Immature natural killer cell (primary cell): ENCODE data around the gene KLF13. TPM values are rescaled to one million over a fixed set of nuclear protein-coding genes. Genes with fewer than 3 reads are reported as not detected.
A peak's percentile ranks its signal among the peaks of the same experiment; 100 is the strongest.

ENCODE experiments used
- DNase-seq, 3 donors: peaks; one replicate each; pipeline ENCODE4 v3.0.0; 2022; ENCODE audit warnings: mixed read lengths in 1 of 3
- H3K27ac Mint-ChIP-seq, 6 donors: one replicate each; pipeline ENCODE4 v1.8.0; 2020; ENCODE audit warnings: mixed read lengths in 6 of 6, mild to moderate bottlenecking in 5 of 6, inconsistent platforms in 4 of 6, moderate library complexity in 3 of 6
- H3K27me3 Mint-ChIP-seq, 3 donors: one replicate each; pipeline ENCODE4 v1.8.0; 2020 to 2021; ENCODE audit warnings: low read depth in 3 of 3, mild to moderate bottlenecking in 3 of 3, mixed read lengths in 3 of 3, moderate library complexity in 3 of 3, inconsistent platforms in 1 of 3
- H3K36me3 Mint-ChIP-seq, 3 donors: one replicate each; pipeline ENCODE4 v1.8.0; 2020; ENCODE audit warnings: mixed read lengths in 3 of 3, inconsistent platforms in 2 of 3, mild to moderate bottlenecking in 2 of 3
- H3K4me1 Mint-ChIP-seq, 2 donors: one replicate each; pipeline ENCODE4 v1.8.0; 2020; ENCODE audit warnings: inconsistent platforms in 2 of 2, mild to moderate bottlenecking in 2 of 2, mixed read lengths in 2 of 2, moderate library complexity in 1 of 2
- H3K4me3 Mint-ChIP-seq, 5 donors: one replicate each; pipeline ENCODE4 v1.8.0; 2020; ENCODE audit warnings: mild to moderate bottlenecking in 5 of 5, mixed read lengths in 5 of 5, inconsistent platforms in 3 of 5, moderate library complexity in 3 of 5
- H3K9me3 Mint-ChIP-seq, 6 donors: one replicate each; pipeline ENCODE4 v1.8.0; 2020; ENCODE audit warnings: mild to moderate bottlenecking in 6 of 6, mixed read lengths in 6 of 6, inconsistent platforms in 4 of 6, moderate library complexity in 3 of 6
- polyA plus RNA-seq, 3 donors: library from polyadenylated mRNA; unstranded; fragments of 300-500 nt; fragmentation: Illumina TruSeq; gene quantifications; one replicate each; pipeline ENCODE4 v1.2.3, GENCODE V29; 2021

The KLF13 gene
- polyA plus RNA-seq, 3 donors from 2014 or later, result 24.7 to 89.9 (median 47.2) TPM

DNA sequence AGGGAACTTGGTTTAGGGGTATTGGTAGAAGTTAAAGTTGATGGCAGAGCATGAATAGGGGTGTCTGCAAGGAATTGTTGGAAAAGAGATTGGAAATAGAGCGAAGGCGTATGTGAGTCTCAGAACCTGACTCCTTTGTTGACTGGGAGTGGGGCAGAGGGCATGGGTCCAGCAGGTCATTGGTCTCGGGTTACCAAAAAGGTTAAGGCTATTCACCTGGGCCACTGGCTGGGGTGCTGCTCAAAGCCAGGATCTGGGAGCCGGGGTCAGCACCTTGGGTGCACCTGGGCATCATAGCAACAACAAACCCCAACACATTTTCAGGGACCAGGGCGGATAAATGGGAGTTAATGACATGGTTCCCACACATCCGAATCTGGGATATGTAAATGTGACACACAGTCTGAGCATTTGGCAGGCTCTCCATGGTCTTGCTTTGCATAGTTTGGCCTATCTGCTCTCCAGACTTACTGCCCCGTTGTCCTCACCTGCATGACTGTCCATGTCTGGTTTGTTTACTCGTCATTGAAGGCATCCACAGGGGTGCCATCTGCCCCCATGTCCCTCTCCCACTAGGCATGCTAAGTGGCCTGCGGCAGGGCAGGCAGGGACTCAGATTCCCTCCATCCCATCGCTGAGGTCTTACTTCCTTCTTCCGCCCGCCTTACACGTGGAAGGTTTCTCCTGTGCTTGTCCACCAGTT is 10.1 kb downstream of the KLF13 start:
- Mint-ChIP-seq H3K27me3 (peaks cover 12 to 42% (median 14%) of the 10 kb centered on the region in 3 donors), H3K9me3 (no peaks in the 10 kb centered on the region), H3K4me3 (peak overlapping the region in 4 of 5 donors; percentile 40 to 65 (median 52)), H3K4me1 (peaks cover 98 to 100% of the 10 kb centered on the region in 2 donors), H3K27ac (peak overlapping the region; percentile 48 to 95 (median 74)), H3K36me3 (no peaks in the 10 kb centered on the region)
- no peak for DNase-seq

DNA sequence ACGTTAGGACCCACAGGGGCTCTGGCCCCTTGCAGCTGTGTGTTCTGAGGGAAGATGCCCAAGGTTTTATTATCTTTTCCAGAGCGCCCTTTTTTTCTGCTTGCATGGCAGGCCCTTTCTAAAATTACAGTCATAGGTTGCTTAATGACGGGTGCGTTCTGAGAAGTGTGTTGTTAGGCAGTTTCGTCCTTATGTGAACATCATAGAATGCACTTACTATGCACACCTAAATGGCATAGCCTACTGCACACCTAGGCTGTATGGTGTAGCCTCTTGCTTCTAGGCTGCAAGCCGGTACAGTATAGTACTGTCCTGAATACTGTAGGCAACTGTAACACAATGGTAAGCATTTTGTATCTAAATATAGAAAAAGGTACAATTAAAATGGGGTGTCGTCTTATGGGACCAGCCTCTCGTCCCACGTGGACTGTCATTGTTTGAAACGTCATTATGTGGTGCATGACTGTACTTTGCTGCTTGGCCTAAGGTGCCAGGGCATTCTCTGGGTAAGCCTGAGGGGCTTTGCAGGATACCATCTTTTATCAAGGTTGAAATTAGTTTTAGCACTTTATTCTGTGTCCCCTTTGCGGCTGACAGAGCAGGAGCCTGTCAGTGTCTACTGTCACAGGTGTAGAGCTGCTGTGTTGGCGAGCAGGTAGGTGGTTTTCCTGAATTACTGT is 10.9 kb downstream of the KLF13 start:
- no peak for DNase-seq
- Mint-ChIP-seq H3K27me3 (peaks cover 15 to 48% (median 18%) of the 10 kb centered on the region in 3 donors), H3K27ac (peak overlapping the region; percentile 63 to 95 (median 84)), H3K4me1 (peaks cover 98 to 100% of the 10 kb centered on the region in 2 donors), H3K9me3 (no peaks in the 10 kb centered on the region), H3K4me3 (peak overlapping the region; percentile 45 to 85 (median 75)), H3K36me3 (no peaks in the 10 kb centered on the region)

DNA sequence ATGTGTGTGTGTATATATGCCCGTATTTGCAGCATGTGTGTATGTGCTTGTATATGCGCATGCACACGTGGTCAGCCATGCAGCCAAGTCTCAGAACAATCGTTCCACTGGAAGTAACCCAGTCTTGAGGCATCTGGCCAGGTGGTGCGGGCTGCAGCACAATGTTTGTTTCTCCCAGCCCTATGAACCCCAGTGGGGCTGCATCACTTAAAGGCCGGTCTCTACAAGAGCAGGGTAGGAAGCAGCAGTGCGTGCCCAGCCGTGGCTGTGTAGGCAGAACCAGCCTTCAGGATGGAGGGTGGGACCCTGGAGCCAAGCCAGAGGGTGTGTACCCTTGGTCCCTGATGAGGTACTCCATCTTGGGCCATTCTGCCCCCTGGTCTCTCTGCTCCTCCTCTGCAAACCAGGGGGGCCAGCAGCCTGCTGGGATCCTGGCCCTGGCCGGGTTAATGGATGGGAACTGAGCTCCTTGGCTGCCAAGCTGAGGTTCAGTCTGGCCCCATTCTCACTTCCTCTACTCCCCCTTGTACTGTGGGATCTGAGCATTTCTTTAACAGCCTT is 11.8 kb downstream of the KLF13 start:
- Mint-ChIP-seq H3K27ac (peak overlapping the region; percentile 83 to 96 (median 86)), H3K9me3 (no peaks in the 10 kb centered on the region), H3K4me1 (peaks cover 98 to 100% of the 10 kb centered on the region in 2 donors), H3K27me3 (peaks cover 15 to 52% (median 18%) of the 10 kb centered on the region in 3 donors), H3K36me3 (no peaks in the 10 kb centered on the region), H3K4me3 (peak overlapping the region; percentile 67 to 85 (median 75))
- DNase-seq, result no peak

DNA sequence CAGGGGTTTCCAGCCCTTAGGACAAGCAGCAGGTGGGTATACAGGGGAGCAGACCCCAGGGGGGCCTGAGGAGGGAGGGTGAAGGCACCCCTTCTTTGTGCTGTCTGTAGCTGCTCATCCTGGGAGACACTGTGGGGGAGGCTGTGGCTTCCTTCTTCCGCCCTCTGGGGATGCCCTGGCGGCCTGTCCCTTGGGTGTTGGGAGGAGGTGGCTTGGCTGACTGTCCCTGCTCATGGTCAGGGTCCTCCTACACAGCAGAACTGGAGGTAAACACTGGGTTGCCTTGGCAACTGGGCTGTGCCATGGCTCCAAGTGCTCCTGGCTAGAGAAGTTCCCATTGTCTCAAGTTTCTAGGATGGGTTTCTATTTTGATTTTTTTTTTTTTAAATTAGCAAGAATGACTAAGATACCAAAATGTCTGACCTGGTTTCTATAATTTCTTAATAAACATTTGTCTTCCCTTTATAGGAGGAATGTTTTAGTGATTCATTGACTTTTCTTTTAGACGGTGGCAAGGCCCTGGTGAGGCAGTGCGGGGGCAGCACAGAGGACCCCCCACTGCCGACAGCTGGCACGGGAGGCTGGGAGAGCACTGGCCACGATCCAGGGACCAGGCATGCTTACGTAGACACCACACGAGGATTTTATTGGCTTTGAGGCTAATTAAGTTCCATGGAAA is 12.4 kb downstream of the KLF13 start:
- Mint-ChIP-seq H3K27ac (peak overlapping the region; percentile 74 to 96 (median 84)), H3K4me3 (peak overlapping the region; percentile 67 to 85 (median 75)), H3K4me1 (peaks cover 98 to 100% of the 10 kb centered on the region in 2 donors), H3K9me3 (no peaks in the 10 kb centered on the region), H3K27me3 (peaks cover 18 to 51% (median 19%) of the 10 kb centered on the region in 3 donors), H3K36me3 (no peaks in the 10 kb centered on the region)
- peak in 2 of 3 donors; percentile 53 to 56 for DNase-seq

DNA sequence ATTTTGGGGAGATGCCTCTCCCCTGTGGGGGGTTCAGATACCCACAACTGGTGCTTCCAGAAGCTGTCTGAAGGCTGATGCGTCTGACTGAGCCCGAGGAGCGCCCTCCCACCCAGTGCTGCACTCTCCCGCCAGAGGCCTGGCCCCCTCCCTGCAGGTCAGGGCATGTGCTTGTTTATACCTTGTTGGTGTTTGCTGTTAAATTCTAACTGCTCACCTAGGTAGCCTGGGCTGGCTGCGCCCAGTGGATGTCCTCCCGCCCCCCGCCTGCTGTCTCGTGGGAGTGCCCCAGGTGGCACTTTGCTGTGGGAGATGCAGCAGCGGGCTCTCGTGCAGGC is 12.9 kb downstream of the KLF13 start:
- Mint-ChIP-seq H3K36me3 (no peaks in the 10 kb centered on the region), H3K9me3 (no peaks in the 10 kb centered on the region), H3K27me3 (peaks cover 17 to 56% (median 19%) of the 10 kb centered on the region in 3 donors), H3K4me3 (peak overlapping the region in 3 of 5 donors; percentile 82 to 89 (median 85)), H3K4me1 (peaks cover 100% of the 10 kb centered on the region in 2 donors), H3K27ac (peak overlapping the region in 5 of 6 donors; percentile 7 to 96 (median 95))
- DNase-seq, result no peak

DNA sequence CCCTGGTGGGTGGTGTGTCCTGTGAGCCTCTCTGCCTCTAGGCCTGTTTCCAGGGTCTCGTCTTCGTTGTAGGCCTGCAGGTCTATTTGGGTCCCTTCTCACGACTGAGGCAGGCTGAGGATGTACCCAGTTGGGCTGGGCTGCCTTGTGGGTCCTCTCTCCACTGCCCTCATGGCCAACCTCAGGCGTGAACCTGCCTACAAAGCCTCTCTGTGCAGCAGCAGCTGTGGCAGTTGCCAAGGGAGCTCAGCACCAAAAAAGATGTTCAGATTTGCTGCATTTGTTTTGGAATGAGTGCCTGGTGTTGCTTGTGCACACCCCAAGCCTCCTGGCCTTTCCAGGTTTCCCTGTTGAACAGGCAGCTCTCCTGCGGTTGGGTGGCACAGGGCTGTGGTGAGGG is 13.4 kb downstream of the KLF13 start:
- Mint-ChIP-seq H3K27me3 (peaks cover 11 to 56% (median 21%) of the 10 kb centered on the region in 3 donors), H3K9me3 (no peaks in the 10 kb centered on the region), H3K4me1 (peaks cover 100% of the 10 kb centered on the region in 2 donors), H3K4me3 (peak overlapping the region; percentile 71 to 89 (median 85)), H3K36me3 (no peaks in the 10 kb centered on the region), H3K27ac (peak overlapping the region; percentile 92 to 99 (median 96))
- DNase-seq, result no peak

DNA sequence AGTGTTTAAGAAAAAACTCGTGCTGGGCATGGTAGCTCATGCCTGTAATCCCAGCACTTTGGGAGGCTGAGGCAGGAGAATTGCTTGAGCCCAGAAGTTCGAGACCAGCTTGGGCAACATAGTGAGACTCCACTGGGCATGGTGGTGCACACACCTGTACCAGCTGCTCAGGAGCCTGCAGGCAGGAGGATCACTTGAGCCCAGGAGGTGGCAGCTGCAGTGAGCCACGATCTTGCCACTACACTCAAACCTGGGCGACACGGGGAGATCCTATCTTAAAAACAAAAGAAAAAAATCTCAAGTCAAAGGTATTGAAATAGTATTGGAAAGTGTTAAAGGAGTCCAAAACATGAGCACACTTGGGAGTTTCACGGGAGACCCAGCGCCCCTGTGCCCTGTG is 14.0 kb downstream of the KLF13 start:
- Mint-ChIP-seq H3K27me3 (peaks cover 12 to 60% (median 26%) of the 10 kb centered on the region in 3 donors), H3K4me1 (peaks cover 100% of the 10 kb centered on the region in 2 donors), H3K36me3 (no peaks in the 10 kb centered on the region), H3K9me3 (no peaks in the 10 kb centered on the region), H3K27ac (peak overlapping the region; percentile 92 to 99 (median 96)), H3K4me3 (peak overlapping the region; percentile 71 to 89 (median 85))
- DNase-seq, result no peak

DNA sequence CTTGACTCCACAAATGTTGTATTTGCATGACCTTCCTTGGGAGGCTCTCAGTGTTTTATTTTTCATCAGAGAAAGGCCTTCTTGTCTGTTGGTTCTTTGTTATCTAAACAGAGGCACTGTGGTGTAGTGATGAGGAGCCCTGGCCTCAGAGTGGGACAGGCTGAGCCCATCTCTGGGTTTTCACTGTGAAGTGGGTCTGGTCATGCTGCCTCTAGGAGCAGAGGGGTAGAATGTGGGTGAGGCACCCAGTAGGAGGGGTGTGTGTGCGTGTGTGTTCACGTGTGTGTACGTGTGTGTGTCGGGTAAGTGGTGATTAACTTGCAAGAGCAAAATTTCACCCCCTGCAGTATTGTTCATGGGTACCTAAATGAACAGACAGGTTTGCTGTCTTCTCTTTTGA is 14.4 kb downstream of the KLF13 start:
- H3K27ac Mint-ChIP-seq, result peak overlapping the region; percentile 92 to 99 (median 96)
- peaks cover 100% of the 10 kb centered on the region in 2 donors for H3K4me1 Mint-ChIP-seq
- H3K9me3 Mint-ChIP-seq, result no peaks in the 10 kb centered on the region
- peaks cover 17 to 62% (median 31%) of the 10 kb centered on the region in 3 donors for H3K27me3 Mint-ChIP-seq
- H3K36me3 Mint-ChIP-seq, result no peaks in the 10 kb centered on the region
- no peak for DNase-seq
- peak overlapping the region; percentile 71 to 89 (median 85) for H3K4me3 Mint-ChIP-seq

DNA sequence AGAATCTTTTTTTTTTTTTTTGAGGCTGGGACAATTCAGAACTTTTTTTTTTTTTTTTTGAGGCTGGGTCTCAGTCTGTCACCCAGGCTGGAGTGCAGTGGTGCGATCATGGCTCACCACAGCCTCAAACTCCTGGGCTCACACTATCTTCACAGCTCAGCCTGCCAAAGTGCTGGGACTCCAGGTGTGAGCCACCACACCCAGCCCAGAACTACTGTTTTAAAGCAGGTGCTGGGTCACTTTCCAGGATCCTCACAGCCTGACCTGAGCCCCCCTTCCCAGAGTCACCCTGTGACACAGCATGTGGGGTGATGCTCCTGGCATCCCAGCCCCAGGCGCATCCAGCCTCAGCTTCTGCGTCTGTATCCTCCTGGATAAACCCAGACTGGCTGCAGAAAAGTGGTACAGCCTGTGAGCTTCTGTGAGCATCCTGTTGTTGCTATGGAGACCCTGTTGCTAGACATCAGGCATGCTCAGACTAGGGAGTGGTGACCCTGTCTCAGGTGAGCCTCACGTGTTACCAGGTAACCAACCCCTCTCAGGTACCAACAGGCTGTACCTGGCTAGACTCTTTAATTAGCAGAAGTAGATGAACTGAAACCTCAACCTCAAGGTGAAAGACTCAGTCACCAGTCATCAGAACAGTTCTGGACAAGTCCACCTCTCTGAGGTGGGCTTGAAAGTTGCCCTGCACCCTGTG is 15.0 kb downstream of the KLF13 start:
- H3K36me3 Mint-ChIP-seq, result no peaks in the 10 kb centered on the region
- peak overlapping the region; percentile 92 to 99 (median 96) for H3K27ac Mint-ChIP-seq
- H3K9me3 Mint-ChIP-seq, result no peaks in the 10 kb centered on the region
- peak; percentile 72 to 81 (median 73) for DNase-seq
- peaks cover 100% of the 10 kb centered on the region in 2 donors for H3K4me1 Mint-ChIP-seq
- peak overlapping the region; percentile 71 to 89 (median 85) for H3K4me3 Mint-ChIP-seq
- peaks cover 19 to 64% (median 35%) of the 10 kb centered on the region in 3 donors for H3K27me3 Mint-ChIP-seq

DNA sequence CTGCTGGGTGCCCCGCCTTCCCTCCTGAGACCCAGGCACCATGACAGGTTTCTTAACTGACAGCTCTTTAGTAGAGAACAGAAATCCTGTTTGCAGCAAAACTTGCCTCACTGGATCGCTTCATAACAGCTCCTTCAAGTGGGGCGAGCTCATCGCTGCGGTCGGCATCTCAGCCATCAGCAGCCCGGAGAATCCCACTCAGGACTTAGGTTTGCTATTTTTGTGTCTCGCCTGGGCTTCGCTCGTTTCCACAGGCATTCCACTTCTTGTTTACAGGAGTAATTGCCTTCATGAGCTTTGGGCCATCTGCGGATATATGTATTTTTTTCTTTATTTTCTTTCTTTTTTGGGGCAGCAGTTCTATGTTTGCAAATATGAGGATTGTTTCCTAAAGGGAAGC is 15.7 kb downstream of the KLF13 start:
- peaks cover 100% of the 10 kb centered on the region in 2 donors for H3K4me1 Mint-ChIP-seq
- no peaks in the 10 kb centered on the region for H3K36me3 Mint-ChIP-seq
- peak overlapping the region; percentile 92 to 99 (median 96) for H3K27ac Mint-ChIP-seq
- H3K4me3 Mint-ChIP-seq, result peak overlapping the region; percentile 71 to 89 (median 85)
- no peak for DNase-seq
- peaks cover 26 to 68% (median 40%) of the 10 kb centered on the region in 3 donors for H3K27me3 Mint-ChIP-seq
- H3K9me3 Mint-ChIP-seq, result no peaks in the 10 kb centered on the region

DNA sequence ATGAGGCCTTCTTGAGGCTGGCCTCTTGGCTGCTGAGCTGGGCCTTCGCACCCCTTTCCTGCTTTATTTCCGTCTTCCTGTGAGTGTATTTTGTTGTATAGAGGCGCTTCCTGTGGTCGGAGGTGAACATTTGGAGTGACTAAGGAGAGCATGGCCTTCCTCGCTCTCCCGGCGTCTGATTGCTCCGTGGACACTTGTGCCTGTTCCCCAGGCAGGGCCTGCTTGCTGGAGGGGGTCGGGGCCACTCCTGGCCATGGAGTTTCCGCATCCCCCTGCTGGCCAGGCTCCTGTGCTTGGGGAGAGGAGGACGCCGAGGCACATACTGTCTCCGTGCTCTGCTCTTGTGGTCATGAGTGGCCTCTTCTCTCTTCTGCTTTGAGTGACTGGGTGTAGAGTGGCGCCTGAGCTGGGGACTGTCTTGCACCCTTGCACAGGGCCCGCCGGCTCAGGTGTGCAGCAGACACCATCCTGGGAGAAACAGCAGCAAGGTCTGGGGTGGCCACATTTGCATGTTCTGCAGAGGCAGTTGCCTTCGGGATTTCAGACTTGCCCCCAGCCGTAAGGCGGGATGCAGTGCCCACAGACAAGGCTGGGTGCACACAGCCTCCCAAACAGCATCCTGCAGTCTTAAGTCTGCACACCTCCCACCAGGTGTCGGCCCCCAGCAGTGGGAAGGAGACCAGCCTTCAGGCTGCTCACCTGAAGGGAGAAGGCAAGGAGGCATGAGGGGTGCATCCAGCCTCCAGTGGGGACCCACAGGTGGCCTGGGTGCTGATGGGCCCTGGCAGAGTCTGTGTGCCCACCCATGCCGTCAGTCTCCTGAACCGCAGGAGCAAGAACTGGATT is 16.4 kb downstream of the KLF13 start:
- Mint-ChIP-seq H3K4me3 (peak overlapping the region; percentile 71 to 89 (median 85)), H3K9me3 (no peaks in the 10 kb centered on the region), H3K4me1 (peaks cover 100% of the 10 kb centered on the region in 2 donors), H3K27me3 (peaks cover 28 to 69% (median 44%) of the 10 kb centered on the region in 3 donors), H3K36me3 (no peaks in the 10 kb centered on the region), H3K27ac (peak overlapping the region; percentile 92 to 96 (median 95))
- no peak for DNase-seq

DNA sequence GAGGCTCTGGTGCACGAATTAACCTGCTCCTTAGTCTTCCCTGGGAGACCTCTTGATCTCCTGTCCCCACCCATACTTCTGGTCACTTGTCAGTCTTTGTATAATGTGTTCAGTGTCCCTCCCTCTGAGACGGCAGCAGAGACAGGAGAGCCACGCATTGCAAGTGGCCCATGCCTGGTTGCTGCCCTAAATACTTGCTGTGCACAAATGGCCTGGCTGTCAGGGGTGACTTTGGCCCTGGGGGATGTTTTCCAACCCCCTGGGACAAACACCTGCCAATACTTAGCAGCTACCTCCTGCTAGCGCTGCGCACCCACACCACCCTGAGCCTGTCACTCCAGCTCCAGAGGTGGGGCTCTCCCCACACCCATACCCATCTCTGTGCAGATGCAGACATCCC is 17.2 kb downstream of the KLF13 start:
- Mint-ChIP-seq H3K27ac (peak overlapping the region; percentile 92 to 96 (median 95)), H3K36me3 (no peaks in the 10 kb centered on the region), H3K9me3 (no peaks in the 10 kb centered on the region), H3K27me3 (peaks cover 28 to 65% (median 47%) of the 10 kb centered on the region in 3 donors), H3K4me1 (peaks cover 100% of the 10 kb centered on the region in 2 donors), H3K4me3 (peak overlapping the region; percentile 71 to 89 (median 84))
- DNase-seq, result no peak
